GM23338 (cell line): ENCODE data around the gene MARK2. TPM values are rescaled to one million over a fixed set of nuclear protein-coding genes. Genes with fewer than 3 reads are reported as not detected.

ENCODE experiments used
- ATAC-seq: fragments of 200-7000 bp; cut with Tn5 transposase; 3 replicates; pipeline ENCODE4 v1.9.1; 2020
- DNase-seq: peaks from one replicate; pipeline ENCODE4 v3.0.0-alpha.2; 2015; ENCODE audit warnings: low spot score
- H2AFZ ChIP-seq: fragments of 200-600 bp; sonication (generic); 2 replicates; pipeline ENCODE4 v1.8.0; 2016; ENCODE audit warnings: antibody characterized with exemption, mild to moderate bottlenecking, moderate library complexity
- H3F3A ChIP-seq: fragments of 200-600 bp; sonication (generic); replicated peaks from 2 replicates; pipeline ENCODE4 v1.8.0; 2017; ENCODE audit warnings: antibody characterized with exemption, mixed run types, low read depth
- H3K27ac ChIP-seq: fragments of 200-600 bp; sonication (generic); 2 replicates; pipeline ENCODE4 v1.6.1; 2016; ENCODE audit warnings: low read depth
- H3K27me3 ChIP-seq: fragments of 200-600 bp; sonication (generic); 2 replicates; pipeline ENCODE4 v1.8.0; 2016; ENCODE audit warnings: mild to moderate bottlenecking, mixed run types, moderate library complexity; ENCODE audit not compliant: insufficient read depth
- H3K36me3 ChIP-seq: fragments of 200-600 bp; sonication (generic); 2 replicates; pipeline ENCODE4 v1.8.0; 2016; ENCODE audit warnings: mild to moderate bottlenecking; ENCODE audit not compliant: insufficient read depth
- H3K4me1 ChIP-seq: fragments of 200-600 bp; sonication (generic); 2 replicates; pipeline ENCODE4 v1.8.0; 2016; ENCODE audit warnings: mild to moderate bottlenecking, moderate library complexity; ENCODE audit not compliant: insufficient read depth
- H3K4me2 ChIP-seq: fragments of 200-600 bp; sonication (generic); 2 replicates; pipeline ENCODE4 v1.7.1; 2017; ENCODE audit warnings: mixed run types
- H3K4me3 ChIP-seq: fragments of 200-600 bp; sonication (generic); 2 replicates; pipeline ENCODE4 v1.6.1; 2016; ENCODE audit warnings: mixed run types
- H3K79me2 ChIP-seq: fragments of 200-600 bp; sonication (generic); replicated peaks from 2 replicates; pipeline ENCODE4 v1.8.0; 2017; ENCODE audit warnings: mild to moderate bottlenecking; ENCODE audit not compliant: insufficient read depth
- H3K9me2 ChIP-seq: fragments of 200-600 bp; sonication (generic); 2 replicates; pipeline ENCODE4 v1.8.0; 2017; ENCODE audit not compliant: insufficient read depth
- H4K20me1 ChIP-seq: fragments of 200-600 bp; sonication (generic); replicated peaks from 2 replicates; pipeline ENCODE4 v1.8.0; 2017; ENCODE audit warnings: mild to moderate bottlenecking; ENCODE audit not compliant: insufficient read depth
- H3K27ac Mint-ChIP-seq: 2 replicates; pipeline ENCODE4 v1.8.0; 2020; ENCODE audit warnings: inconsistent platforms, mild to moderate bottlenecking, moderate library complexity, mixed read lengths
- H3K27me3 Mint-ChIP-seq: 3 replicates; pipeline ENCODE4 v1.8.0; 2022; ENCODE audit warnings: low read depth, mild to moderate bottlenecking, moderate library complexity, mixed read lengths, inconsistent platforms; ENCODE audit not compliant: insufficient read depth, poor library complexity
- H3K36me3 Mint-ChIP-seq: 3 replicates; pipeline ENCODE4 v1.8.0; 2021; ENCODE audit warnings: low read depth, mild to moderate bottlenecking, inconsistent platforms, moderate library complexity, mixed read lengths
- H3K4me1 Mint-ChIP-seq: 3 replicates; pipeline ENCODE4 v1.8.0; 2020; ENCODE audit warnings: mild to moderate bottlenecking, inconsistent platforms, mixed read lengths
- H3K4me3 Mint-ChIP-seq: 3 replicates; pipeline ENCODE4 v1.8.0; 2021; ENCODE audit warnings: moderate library complexity, mild to moderate bottlenecking, inconsistent platforms, mixed read lengths
- H3K9me3 Mint-ChIP-seq: 3 replicates; pipeline ENCODE4 v1.8.0; 2020; ENCODE audit warnings: moderate library complexity, mild to moderate bottlenecking, inconsistent platforms, mixed read lengths
- CREB1 ChIP-seq: fragments of 250-450 bp; sonication (Bioruptor Pico); IDR thresholded peaks from 2 replicates; pipeline ENCODE4 v1.5.0; 2020; ENCODE audit warnings: low read depth, mild to moderate bottlenecking, moderate library complexity
- EZH2 ChIP-seq: fragments of 200-600 bp; sonication (generic); IDR thresholded peaks from one replicate; pipeline ENCODE4 v1.8.0; 2017; ENCODE audit warnings: antibody characterized with exemption, mild to moderate bottlenecking, low read depth; ENCODE audit not compliant: unreplicated experiment
- EZH2phosphoT487 ChIP-seq: fragments of 200-600 bp; sonication (generic); IDR thresholded peaks from one replicate; pipeline ENCODE4 v1.8.1; 2018; ENCODE audit warnings: antibody characterized with exemption; ENCODE audit not compliant: unreplicated experiment
- JUNB ChIP-seq: IDR thresholded peaks from one replicate; pipeline ENCODE4 v1.6.1; 2016; ENCODE audit warnings: antibody characterized with exemption; ENCODE audit not compliant: unreplicated experiment
- NANOG ChIP-seq: IDR thresholded peaks from 2 replicates; pipeline ENCODE4 v1.6.1; 2016; ENCODE audit warnings: antibody characterized with exemption, borderline replicate concordance
- POLR2AphosphoS5 ChIP-seq: IDR thresholded peaks from 2 replicates; pipeline ENCODE4 v1.6.1; 2016; ENCODE audit warnings: antibody characterized with exemption, low read depth
- STAT1 ChIP-seq: IDR thresholded peaks from one replicate; pipeline ENCODE4 v1.6.1; 2016; ENCODE audit warnings: antibody characterized with exemption; ENCODE audit not compliant: unreplicated experiment
- ZNF114 ChIP-seq: fragments of 250-450 bp; sonication (Bioruptor Pico); IDR thresholded peaks from 2 replicates; pipeline ENCODE4 v1.5.0; 2020; ENCODE audit warnings: mild to moderate bottlenecking, moderate library complexity
- ZNF331 ChIP-seq: fragments of 250-450 bp; sonication (Bioruptor Pico); IDR thresholded peaks from 2 replicates; pipeline ENCODE4 v1.5.0; 2020; ENCODE audit warnings: low read depth, mild to moderate bottlenecking, moderate library complexity
- polyA plus RNA-seq: library from polyadenylated mRNA; unstranded; fragments of >200 nt; fragmentation: Nextera tagmentation; extraction: Ambion mirVana; gene quantifications from 2 replicates; pipeline ENCODE4 v1.2.1, GENCODE V29; 2016
- total RNA-seq: library from RNA; depleted of rRNA; stranded (reverse); fragments of >200 nt; shearing (Covaris generic); gene quantifications from 2 replicates; pipeline ENCODE4 v1.2.3, GENCODE V29; 2014
- TF ChIP-seq, protein P1 (sequence below), 2 experiments: fragments of 200-600 bp in 1 of 2; sonication (generic) in 1 of 2; conservative IDR thresholded peaks; 2 replicates each; pipeline versions ENCODE4 v1.5.1 to v1.6.1; 2016 to 2017; ENCODE audit warnings: antibody characterized with exemption in 2 of 2, low read depth in 2 of 2, mild to moderate bottlenecking in 2 of 2, moderate library complexity in 1 of 2
- TF ChIP-seq, protein P2 (sequence below): fragments of 250-450 bp; sonication (Bioruptor Pico); IDR thresholded peaks from 2 replicates; pipeline ENCODE4 v1.5.0; 2020; ENCODE audit warnings: mild to moderate bottlenecking, moderate library complexity
- TF ChIP-seq, protein P3 (sequence below): IDR thresholded peaks from 2 replicates; pipeline ENCODE4 v1.6.1; 2016; ENCODE audit warnings: antibody characterized with exemption
- TF ChIP-seq, protein P4 (sequence below): IDR thresholded peaks from one replicate; pipeline ENCODE4 v1.6.1; 2018; ENCODE audit warnings: antibody characterized with exemption; ENCODE audit not compliant: unreplicated experiment

The MARK2 gene
- total and polyA plus RNA-seq, 2 experiments from 2014 or later = 18.7 to 42.6 TPM

DNA sequence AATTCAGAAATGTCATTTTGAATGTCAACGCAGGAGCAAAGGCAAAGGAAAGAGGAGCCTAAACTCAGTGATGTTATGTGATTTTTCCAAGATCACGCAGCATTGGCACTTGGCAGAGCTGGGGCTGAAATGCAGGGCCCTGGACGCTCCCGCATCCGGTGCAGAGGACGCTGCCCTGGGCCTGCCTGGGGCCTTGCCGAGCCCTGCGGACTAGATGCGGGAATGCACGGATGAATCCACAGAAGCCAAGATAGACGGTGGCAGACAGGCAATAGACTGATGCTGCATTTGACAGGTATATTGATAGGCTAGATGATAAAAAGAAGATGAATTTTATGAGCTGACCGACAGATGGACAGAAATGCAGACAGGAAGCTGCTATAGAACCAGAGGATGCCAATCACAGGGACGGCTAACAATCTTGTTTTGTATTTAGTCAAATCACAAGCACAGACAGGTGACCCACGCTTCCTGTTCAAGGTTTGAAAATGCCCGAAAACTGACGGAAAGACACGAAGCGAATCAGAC, 696 bp upstream of the MARK2 start:
- Mint-ChIP-seq H3K4me1 (peaks cover 54% of the 10 kb centered on the region), H3K4me3 (peak overlapping the region; percentile 65), H3K9me3 (no peaks in the 10 kb centered on the region), H3K27me3 (peaks cover 9% of the 10 kb centered on the region), H3K27ac (0 out of 2 replicates have a peak overlapping the region, but pooled peaks have one; percentile 0), H3K36me3 (peaks cover 5% of the 10 kb centered on the region; the same call in 1 of the 3 replicates)
- H2AFZ ChIP-seq = peak overlapping the region; percentile 0; the same call in 1 of the 2 replicates
- H4K20me1 ChIP-seq = peaks cover 32% of the 10 kb centered on the region
- H3F3A ChIP-seq = peaks cover 9% of the 10 kb centered on the region
- H3K27ac ChIP-seq = peak overlapping the region; percentile 39
- peak overlapping the region; percentile 39 for H3K4me3 ChIP-seq
- peaks cover 40% of the 10 kb centered on the region for H3K79me2 ChIP-seq
- no peaks in the 10 kb centered on the region for H3K36me3 ChIP-seq
- peaks cover 43% of the 10 kb centered on the region for H3K4me1 ChIP-seq
- ATAC-seq = peak; percentile 3; the same call in 1 of the 3 replicates
- H3K4me2 ChIP-seq = peak overlapping the region; percentile 70
- no peak for TF ChIP-seq CREB1 (CRISPR knock-in tag)
- TF ChIP-seq POLR2AphosphoS5 = no peak
- TF ChIP-seq, protein P1, sequence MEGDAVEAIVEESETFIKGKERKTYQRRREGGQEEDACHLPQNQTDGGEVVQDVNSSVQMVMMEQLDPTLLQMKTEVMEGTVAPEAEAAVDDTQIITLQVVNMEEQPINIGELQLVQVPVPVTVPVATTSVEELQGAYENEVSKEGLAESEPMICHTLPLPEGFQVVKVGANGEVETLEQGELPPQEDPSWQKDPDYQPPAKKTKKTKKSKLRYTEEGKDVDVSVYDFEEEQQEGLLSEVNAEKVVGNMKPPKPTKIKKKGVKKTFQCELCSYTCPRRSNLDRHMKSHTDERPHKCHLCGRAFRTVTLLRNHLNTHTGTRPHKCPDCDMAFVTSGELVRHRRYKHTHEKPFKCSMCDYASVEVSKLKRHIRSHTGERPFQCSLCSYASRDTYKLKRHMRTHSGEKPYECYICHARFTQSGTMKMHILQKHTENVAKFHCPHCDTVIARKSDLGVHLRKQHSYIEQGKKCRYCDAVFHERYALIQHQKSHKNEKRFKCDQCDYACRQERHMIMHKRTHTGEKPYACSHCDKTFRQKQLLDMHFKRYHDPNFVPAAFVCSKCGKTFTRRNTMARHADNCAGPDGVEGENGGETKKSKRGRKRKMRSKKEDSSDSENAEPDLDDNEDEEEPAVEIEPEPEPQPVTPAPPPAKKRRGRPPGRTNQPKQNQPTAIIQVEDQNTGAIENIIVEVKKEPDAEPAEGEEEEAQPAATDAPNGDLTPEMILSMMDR (conservative IDR thresholded peaks at IDR 0.05; ENCODE audit: low read depth in 2 of 2) = no peak
- TF ChIP-seq STAT1 = no peak
- no peak for TF ChIP-seq EZH2
- no peak for TF ChIP-seq ZNF114 (CRISPR knock-in tag)
- TF ChIP-seq JUNB = no peak
- no peak for TF ChIP-seq NANOG
- TF ChIP-seq ZNF331 = no peak
- TF ChIP-seq, protein P2, sequence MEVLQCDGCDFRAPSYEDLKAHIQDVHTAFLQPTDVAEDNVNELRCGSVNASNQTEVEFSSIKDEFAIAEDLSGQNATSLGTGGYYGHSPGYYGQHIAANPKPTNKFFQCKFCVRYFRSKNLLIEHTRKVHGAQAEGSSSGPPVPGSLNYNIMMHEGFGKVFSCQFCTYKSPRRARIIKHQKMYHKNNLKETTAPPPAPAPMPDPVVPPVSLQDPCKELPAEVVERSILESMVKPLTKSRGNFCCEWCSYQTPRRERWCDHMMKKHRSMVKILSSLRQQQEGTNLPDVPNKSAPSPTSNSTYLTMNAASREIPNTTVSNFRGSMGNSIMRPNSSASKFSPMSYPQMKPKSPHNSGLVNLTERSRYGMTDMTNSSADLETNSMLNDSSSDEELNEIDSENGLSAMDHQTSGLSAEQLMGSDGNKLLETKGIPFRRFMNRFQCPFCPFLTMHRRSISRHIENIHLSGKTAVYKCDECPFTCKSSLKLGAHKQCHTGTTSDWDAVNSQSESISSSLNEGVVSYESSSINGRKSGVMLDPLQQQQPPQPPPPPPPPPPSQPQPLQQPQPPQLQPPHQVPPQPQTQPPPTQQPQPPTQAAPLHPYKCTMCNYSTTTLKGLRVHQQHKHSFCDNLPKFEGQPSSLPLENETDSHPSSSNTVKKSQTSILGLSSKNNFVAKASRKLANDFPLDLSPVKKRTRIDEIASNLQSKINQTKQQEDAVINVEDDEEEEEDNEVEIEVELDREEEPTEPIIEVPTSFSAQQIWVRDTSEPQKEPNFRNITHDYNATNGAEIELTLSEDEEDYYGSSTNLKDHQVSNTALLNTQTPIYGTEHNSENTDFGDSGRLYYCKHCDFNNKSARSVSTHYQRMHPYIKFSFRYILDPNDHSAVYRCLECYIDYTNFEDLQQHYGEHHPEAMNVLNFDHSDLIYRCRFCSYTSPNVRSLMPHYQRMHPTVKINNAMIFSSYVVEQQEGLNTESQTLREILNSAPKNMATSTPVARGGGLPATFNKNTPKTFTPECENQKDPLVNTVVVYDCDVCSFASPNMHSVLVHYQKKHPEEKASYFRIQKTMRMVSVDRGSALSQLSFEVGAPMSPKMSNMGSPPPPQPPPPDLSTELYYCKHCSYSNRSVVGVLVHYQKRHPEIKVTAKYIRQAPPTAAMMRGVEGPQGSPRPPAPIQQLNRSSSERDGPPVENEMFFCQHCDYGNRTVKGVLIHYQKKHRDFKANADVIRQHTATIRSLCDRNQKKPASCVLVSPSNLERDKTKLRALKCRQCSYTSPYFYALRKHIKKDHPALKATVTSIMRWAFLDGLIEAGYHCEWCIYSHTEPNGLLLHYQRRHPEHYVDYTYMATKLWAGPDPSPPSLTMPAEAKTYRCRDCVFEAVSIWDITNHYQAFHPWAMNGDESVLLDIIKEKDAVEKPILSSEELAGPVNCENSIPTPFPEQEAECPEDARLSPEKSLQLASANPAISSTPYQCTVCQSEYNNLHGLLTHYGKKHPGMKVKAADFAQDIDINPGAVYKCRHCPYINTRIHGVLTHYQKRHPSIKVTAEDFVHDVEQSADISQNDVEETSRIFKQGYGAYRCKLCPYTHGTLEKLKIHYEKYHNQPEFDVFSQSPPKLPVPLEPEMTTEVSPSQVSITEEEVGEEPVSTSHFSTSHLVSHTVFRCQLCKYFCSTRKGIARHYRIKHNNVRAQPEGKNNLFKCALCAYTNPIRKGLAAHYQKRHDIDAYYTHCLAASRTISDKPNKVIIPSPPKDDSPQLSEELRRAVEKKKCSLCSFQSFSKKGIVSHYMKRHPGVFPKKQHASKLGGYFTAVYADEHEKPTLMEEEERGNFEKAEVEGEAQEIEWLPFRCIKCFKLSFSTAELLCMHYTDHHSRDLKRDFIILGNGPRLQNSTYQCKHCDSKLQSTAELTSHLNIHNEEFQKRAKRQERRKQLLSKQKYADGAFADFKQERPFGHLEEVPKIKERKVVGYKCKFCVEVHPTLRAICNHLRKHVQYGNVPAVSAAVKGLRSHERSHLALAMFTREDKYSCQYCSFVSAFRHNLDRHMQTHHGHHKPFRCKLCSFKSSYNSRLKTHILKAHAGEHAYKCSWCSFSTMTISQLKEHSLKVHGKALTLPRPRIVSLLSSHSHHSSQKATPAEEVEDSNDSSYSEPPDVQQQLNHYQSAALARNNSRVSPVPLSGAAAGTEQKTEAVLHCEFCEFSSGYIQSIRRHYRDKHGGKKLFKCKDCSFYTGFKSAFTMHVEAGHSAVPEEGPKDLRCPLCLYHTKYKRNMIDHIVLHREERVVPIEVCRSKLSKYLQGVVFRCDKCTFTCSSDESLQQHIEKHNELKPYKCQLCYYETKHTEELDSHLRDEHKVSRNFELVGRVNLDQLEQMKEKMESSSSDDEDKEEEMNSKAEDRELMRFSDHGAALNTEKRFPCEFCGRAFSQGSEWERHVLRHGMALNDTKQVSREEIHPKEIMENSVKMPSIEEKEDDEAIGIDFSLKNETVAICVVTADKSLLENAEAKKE (CRISPR knock-in tag) = no peak
- TF ChIP-seq, protein P3, sequence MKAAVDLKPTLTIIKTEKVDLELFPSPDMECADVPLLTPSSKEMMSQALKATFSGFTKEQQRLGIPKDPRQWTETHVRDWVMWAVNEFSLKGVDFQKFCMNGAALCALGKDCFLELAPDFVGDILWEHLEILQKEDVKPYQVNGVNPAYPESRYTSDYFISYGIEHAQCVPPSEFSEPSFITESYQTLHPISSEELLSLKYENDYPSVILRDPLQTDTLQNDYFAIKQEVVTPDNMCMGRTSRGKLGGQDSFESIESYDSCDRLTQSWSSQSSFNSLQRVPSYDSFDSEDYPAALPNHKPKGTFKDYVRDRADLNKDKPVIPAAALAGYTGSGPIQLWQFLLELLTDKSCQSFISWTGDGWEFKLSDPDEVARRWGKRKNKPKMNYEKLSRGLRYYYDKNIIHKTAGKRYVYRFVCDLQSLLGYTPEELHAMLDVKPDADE = no peak
- no peak for TF ChIP-seq EZH2phosphoT487
- TF ChIP-seq, protein P4, sequence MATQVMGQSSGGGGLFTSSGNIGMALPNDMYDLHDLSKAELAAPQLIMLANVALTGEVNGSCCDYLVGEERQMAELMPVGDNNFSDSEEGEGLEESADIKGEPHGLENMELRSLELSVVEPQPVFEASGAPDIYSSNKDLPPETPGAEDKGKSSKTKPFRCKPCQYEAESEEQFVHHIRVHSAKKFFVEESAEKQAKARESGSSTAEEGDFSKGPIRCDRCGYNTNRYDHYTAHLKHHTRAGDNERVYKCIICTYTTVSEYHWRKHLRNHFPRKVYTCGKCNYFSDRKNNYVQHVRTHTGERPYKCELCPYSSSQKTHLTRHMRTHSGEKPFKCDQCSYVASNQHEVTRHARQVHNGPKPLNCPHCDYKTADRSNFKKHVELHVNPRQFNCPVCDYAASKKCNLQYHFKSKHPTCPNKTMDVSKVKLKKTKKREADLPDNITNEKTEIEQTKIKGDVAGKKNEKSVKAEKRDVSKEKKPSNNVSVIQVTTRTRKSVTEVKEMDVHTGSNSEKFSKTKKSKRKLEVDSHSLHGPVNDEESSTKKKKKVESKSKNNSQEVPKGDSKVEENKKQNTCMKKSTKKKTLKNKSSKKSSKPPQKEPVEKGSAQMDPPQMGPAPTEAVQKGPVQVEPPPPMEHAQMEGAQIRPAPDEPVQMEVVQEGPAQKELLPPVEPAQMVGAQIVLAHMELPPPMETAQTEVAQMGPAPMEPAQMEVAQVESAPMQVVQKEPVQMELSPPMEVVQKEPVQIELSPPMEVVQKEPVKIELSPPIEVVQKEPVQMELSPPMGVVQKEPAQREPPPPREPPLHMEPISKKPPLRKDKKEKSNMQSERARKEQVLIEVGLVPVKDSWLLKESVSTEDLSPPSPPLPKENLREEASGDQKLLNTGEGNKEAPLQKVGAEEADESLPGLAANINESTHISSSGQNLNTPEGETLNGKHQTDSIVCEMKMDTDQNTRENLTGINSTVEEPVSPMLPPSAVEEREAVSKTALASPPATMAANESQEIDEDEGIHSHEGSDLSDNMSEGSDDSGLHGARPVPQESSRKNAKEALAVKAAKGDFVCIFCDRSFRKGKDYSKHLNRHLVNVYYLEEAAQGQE = no peak
- DNase-seq = no peak
- no peaks in the 10 kb centered on the region for H3K9me2 ChIP-seq
- H3K27me3 ChIP-seq = no peaks in the 10 kb centered on the region
